AG04449 (cell line): ENCODE measurements around the gene SIGLEC9.

Source experiments
- CTCF ChIA-PET: fragments of 350-600 bp; formaldehyde crosslinking; extraction: SDS; loops from one replicate; lab custom pipeline; 2021; ENCODE audit warnings: antibody characterized with exemption; lab: Yijun Ruan, JAX
- POLR2A ChIA-PET: fragments of 400-600, 350-600 bp; formaldehyde crosslinking; extraction: SDS; loops from one replicate; lab custom pipeline; 2020; ENCODE audit warnings: antibody characterized with exemption, inconsistent platforms; lab: Yijun Ruan, JAX
- DNase-seq: peaks from one replicate; pipeline ENCODE4 v3.0.0-alpha.2; 2010; ENCODE audit warnings: low read depth, low spot score
- H3K4me3 ChIP-seq: 2 replicates; pipeline ENCODE4 v1.5.1; 2011; ENCODE audit warnings: low read depth, mild to moderate bottlenecking, control low read depth, low read length
- TF ChIP-seq, protein P1 (sequence below): IDR thresholded peaks from one replicate; pipeline ENCODE4 v1.5.1; 2011; ENCODE audit warnings: mild to moderate bottlenecking, moderate library complexity, low read length, control low read depth, inconsistent platforms; ENCODE audit not compliant: insufficient read depth; ENCODE audit errors: missing control alignments

The SIGLEC9 gene

GRCh38 chr19:51086153-51086850 lies 38.4 kb upstream of the SIGLEC9 start:
- TF ChIP-seq, protein P1, sequence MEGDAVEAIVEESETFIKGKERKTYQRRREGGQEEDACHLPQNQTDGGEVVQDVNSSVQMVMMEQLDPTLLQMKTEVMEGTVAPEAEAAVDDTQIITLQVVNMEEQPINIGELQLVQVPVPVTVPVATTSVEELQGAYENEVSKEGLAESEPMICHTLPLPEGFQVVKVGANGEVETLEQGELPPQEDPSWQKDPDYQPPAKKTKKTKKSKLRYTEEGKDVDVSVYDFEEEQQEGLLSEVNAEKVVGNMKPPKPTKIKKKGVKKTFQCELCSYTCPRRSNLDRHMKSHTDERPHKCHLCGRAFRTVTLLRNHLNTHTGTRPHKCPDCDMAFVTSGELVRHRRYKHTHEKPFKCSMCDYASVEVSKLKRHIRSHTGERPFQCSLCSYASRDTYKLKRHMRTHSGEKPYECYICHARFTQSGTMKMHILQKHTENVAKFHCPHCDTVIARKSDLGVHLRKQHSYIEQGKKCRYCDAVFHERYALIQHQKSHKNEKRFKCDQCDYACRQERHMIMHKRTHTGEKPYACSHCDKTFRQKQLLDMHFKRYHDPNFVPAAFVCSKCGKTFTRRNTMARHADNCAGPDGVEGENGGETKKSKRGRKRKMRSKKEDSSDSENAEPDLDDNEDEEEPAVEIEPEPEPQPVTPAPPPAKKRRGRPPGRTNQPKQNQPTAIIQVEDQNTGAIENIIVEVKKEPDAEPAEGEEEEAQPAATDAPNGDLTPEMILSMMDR = no peak
- no peak overlapping the region for H3K4me3 ChIP-seq
- CTCF ChIA-PET = interaction anchor here (1.0 to 1.8 kb wide), 2 partner anchors 9 to 11 kb away, joined by 4 to 6 read pairs; no protein-coding TSS in a partner anchor
- DNase-seq = no peak
- POLR2A ChIA-PET = no interaction called here

GRCh38 chr19:51089786-51090185 lies 34.9 kb upstream of the SIGLEC9 start:
- TF ChIP-seq, protein P1 = no peak
- no peak for DNase-seq
- CTCF ChIA-PET = interaction anchor here (2.2 kb wide), 1 partner anchor 11 kb away, joined by 6 read pairs; no protein-coding TSS in a partner anchor

GRCh38 chr19:51090471-51090870 lies 34.2 kb upstream of the SIGLEC9 start:
- DNase-seq = no peak
- ChIA-PET CTCF (interaction anchor here (2.2 kb wide), 1 partner anchor 10 kb away, joined by 6 read pairs; no protein-coding TSS in a partner anchor), POLR2A (no interaction called here)
- no peak overlapping the region for H3K4me3 ChIP-seq
- TF ChIP-seq, protein P1 = no peak

More at GRCh38 chr19:51089786-51090185, 34.9 kb upstream of the SIGLEC9 start:
- no peak overlapping the region for H3K4me3 ChIP-seq
- POLR2A ChIA-PET = no interaction called here

DNA sequence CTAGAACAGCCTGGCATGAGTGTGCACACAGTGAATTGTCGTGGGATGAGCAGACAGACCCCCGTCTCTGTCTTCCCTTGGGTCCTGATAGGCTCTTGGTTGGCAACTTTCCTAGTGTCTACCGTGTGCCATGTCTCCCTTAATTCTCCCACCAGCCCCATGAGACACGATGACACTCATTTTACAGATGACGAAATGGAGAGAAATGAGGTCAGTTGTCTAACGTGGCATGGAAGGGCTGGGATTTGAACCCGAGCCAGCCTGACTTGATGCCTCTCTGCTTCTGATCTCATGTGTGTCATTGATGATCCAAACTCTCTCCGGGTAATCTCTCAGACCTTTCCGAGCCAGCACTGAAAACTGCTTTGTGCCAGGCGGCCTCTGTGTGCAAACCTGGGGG lies 33.6 kb upstream of the SIGLEC9 start:
- no peak for DNase-seq
- no peak overlapping the region for H3K4me3 ChIP-seq
- CTCF ChIA-PET = interaction anchor here (2.2 kb wide), 1 partner anchor 10 kb away, joined by 6 read pairs; no protein-coding TSS in a partner anchor
- TF ChIP-seq, protein P1 = no peak
- POLR2A ChIA-PET = no interaction called here

DNA sequence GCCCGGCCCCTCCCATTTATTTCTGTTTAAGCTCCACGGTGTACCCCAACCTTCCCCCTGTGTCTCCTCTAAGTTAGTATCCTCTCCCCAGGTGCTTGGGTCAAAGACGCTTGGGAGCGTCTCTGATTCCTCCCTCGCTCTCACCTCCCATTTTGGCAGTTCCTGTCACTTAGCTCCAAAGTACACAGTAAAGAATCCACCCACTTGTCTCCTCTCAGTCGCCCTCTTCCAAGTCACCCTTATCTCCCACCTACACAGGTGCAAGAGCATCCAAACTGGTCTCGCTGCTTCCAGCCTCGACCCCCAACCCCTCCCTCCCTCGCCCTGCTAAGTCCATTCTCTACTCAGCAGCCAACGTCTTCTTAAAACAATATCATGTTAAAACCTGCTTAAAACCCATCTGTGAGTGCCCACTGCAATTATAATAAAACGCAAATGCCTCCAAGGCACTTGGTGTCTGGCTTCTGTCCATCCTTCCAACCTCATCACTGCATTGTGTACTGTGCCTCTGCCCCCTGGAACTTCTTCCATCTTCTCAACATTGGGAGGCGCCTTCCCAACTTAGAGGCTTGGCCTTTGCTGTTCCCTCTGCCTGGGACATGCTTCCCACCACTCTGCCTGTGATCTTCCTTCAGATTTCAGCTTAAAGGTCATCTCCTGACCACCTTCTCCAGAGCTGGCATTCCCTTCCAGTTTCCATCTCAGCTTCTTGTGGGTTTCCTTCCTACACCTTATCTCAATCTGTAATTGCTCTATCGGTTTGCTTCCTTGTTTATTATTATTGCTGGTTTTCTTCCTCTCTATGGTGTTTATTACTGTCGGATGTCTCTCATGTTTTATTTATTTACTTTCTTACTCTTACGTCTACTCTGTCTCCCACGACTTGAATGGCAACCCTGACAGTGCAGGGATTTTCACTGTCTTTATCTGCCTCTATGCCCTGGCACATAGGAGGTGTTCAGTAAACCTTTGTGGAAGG lies 32.5 kb upstream of the SIGLEC9 start:
- ChIA-PET CTCF (interaction anchor here (1.2 to 6.1 kb wide), 3 partner anchors 9 to 71 kb away, joined by 3 to 61 read pairs (median 4); partner anchors contain the start of gene KLK10), POLR2A (no interaction called here)
- TF ChIP-seq, protein P1 = no peak
- H3K4me3 ChIP-seq = no peak overlapping the region
- no peak for DNase-seq
